ENCODE data around the gene NDUFC2.
"Not testable (repeated sequence)": the region's sequence is repeated elsewhere in the genome, so short reads cannot be mapped to it uniquely, and the experiment has no call there.

The NDUFC2 gene

DNA sequence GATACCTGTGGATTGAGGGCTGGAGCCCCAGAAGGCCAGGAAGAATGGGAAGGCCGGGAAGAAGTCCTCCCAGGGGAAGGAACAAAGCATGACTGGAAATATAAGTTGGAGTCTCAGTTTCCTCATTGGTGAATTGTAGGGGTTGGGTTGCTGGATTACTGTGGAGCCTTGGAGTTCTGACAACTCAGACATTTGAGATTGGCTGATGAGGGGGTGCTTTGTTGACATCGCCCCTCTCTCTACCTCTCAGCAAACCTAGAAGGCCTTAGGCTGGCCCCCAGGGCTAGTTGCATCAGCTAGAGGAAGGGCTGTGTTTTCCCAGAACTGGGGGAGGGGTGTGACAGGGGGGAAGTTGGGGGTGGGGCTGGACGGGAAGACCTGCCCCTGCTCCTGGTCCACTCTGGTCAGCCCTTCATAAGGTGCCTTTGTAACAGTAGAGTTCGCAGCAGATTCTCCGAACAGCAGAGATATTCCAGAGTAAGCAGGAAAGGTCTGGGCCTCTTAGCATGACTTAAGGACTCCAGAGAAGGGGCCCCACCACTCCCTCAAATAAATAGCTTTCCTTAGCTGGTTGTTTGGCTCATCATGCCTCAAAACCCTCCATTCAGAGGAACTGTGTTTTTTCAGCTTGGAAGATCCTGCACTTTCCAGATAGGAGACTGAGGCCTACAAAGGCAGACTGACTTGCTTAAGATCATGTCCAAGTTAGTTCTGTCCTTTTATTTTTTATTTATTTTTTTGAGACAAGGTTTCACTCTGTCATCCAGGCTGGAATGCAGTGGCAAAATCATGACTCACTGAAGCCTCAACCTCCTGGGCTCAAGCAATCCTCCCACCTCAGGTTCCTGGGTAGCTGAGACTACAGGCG lies 28.5 kb downstream of the NDUFC2 start:
- DNase-seq: no peak

DNA sequence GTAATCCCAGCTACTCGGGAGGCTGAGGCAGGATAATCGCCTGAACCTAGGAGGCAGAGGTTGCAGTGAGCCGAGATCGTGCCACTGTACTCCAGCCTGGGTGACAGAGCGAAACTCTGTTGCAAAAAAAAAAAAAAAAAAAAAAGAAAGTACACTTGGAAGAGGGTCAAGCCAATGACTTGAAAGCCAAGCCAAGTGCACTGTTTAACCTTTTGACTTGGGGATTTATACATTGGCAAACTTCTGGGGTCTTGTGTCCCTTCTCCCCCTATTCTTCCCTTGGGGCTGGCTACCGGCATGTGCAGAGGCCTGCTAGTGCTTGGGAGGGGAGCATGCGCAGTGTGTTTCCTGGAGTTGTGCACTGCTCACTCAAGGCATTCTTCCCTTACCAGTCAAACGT lies 30.3 kb downstream of the NDUFC2 start:
- DNase-seq: no peak

DNA sequence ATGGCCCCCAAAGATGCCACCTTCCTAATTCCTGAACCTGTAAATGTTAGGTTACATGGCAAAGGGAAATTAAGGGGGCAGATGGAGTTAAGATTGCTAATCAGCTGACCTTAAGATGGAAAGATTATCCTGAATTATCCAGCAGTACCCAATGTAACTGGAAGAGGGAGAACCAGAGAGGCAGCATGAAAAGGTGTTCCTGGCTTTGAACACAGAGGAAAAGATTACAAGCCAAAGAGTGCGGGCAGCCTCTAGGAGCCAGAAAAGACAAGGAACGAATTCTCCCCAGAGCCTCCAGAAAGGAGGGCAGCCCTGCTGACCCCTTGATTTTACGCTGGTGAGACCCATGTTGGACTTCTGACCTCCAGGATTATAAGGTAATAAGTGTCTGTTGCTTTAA lies 31.1 kb downstream of the NDUFC2 start:
- DNase-seq: no peak

DNA sequence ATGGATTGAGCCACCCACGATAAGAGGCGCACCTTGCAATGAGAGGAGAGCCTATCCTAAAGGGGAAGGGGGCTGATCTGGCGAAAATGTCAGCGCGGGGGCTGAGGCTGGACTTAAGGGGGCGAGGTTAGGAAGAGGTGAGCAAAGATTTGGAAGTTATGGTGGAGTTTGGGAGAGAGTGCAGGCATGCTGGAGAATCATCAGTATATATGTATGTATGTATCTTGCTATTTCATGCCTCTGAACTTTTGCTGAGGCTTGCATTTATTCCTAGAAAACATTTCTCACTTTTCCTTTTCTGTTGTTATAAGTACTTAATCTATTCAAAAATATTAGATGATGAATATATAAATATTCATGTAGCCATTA lies 33.2 kb downstream of the NDUFC2 start:
- DNase-seq: no peak

DNA sequence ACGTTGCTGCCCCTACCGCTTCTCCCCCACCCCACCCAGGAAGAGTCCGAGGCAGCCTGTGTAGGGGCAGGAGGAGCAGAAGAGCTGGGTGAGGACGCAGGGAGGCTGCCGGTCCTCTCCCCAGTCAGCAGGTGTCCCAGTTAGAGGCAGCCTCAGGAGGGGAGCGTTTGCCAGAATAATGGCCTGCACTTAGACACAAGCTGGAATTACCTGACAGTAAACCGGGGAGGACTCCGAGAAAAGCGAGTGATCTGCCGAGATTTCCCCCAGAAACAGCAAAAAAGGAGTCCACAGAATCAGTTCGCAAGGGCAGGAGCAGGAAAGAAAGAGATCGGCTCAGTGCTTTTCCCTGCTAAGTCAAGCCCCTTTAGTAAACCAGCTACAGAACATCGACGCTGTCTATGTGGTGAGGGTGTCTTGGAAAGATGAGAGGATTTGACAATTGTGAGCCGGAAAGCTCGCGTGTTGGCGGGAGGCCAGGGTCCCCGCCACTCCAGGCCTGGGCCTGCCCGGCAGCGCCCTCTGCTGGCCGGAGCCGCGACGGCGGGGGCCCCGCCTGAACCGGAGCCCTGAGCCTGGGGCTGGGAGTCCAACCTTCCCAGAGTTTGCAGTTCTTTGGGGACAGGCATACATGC lies 33.7 kb downstream of the NDUFC2 start:
- DNase-seq: peak; percentile 40

DNA sequence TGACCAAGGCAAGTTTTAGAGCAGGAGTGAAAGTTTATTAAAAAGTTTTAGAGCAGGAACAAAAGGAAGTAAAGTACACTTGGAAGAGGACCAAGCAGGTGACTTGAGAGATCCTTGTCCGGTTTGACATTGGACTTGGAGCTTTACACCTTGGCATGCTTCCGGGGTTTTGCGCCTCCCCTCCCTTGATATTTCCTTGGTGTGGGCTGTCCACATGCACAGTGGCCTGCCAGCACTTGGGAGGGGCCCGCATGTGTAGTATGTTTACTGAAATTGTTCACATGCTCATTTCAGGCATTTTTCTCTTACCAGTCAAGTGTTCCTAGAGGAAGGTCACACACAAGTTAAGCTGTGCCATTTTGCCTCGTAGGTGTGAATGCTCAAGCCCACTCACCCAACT lies 35.0 kb downstream of the NDUFC2 start:
- no peak for DNase-seq

DNA sequence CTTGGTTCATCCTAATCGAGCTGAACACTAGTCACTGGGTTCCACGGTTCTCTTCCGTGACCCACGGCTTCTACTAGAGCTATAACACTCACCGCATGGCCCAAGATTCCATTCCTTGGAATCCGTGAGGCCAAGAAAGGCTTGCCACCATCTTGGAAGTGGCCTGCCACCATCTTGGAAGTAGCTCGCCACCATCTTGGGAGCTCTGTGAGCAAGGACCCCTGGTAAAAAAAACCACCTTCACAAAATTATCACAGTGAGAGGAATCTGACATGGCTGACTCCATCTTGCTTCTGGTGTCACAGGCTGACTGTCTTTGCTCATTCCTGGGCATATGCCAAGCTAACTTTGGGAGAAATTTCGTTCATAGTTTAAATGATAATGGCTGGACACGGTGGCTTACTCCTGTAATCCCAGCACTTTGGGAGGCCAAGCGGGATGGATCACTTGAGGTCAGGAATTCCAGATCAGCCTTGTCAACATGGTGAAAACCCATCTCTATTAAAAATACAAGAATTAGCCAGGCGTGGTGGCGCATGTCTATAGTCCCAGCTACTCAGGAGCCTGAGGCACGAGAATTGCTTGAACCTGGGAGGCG lies 37.7 kb downstream of the NDUFC2 start:
- no peak for DNase-seq

DNA sequence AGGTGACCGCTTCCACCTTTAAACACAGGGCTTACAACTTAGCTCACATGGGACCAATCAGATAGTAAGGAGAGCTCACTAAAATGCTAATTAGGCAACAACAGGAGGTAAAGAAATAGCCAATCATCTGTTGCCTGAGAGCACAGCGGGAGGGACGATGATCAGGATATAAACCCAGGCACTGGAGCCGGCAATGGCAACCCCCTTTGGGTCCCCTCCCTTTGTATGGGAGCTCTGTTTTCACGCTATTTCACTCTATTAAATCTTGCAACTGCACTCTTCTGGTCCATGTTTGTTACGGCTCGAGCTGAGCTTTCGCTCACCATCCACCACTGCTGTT lies 38.3 kb downstream of the NDUFC2 start:
- DNase-seq: not testable (repeated sequence)

DNA sequence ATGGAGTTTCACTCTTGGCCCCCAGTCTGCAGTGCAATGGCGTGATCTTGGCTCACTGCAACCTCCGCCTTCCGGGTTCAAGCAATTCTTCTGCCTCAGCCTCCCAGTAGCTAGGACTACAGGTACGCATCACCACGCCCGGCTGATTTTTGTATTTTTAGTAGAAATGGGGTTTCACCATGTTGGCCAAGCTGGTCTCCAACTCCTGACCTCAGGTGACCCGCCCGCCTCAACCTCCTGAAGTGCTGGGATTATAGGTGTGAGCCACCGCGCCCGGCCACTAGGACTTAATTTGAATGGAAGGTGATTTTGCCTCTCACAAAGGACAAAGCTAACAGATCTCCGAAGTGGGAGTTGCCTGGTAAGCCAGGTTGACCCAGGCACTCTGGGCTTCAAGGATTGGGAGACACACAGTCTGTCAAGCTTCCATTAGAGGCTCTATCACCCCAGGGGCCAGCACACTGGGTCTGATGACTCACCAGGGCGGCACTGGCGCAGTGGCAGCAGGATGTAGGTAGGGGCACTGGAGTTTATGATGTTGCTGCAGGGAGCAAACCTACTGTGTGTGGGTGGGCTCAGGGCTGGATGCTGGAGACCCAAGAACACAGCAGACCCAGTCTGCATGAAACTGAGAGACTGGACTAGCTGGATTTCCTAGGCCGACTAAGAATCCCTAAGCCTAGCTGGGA lies 38.8 kb downstream of the NDUFC2 start:
- no peak for DNase-seq

DNA sequence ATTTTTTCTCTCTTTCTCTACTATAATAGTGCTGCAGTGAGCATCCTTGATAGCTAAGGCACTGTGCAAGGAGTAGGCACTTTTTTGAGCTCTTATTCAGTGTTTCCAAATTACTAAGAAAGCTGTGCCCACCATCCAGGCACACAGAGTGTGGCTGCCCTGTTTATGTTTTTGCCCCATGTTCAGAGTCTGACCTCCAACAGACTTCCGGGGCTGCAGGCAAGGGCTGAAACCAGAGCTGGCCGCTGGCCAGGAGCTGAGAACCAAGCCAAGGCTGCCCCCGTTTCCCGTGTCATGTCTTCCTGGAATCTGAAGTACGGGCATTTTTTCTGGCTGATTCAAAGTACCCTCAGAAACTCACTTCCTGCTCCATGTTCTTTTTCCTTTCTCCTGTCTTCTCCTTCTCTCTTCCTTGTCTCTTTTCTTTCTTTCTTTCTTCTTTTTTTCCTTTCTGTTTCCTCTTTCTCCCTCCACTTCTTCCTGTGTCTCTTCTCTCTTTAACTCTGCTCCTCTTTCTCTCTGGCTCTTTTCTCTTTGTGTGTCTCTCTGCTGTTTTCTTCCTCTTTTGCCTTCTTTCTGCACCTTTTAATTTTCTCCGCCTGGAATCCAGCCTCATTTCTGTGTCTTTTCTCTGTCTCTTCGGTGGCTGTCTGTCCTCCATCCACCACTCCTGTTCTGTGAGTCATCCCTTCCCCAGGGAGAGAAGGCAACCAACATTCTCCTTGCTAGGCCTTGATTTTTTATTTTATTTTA lies 39.6 kb downstream of the NDUFC2 start:
- no peak for DNase-seq

DNA sequence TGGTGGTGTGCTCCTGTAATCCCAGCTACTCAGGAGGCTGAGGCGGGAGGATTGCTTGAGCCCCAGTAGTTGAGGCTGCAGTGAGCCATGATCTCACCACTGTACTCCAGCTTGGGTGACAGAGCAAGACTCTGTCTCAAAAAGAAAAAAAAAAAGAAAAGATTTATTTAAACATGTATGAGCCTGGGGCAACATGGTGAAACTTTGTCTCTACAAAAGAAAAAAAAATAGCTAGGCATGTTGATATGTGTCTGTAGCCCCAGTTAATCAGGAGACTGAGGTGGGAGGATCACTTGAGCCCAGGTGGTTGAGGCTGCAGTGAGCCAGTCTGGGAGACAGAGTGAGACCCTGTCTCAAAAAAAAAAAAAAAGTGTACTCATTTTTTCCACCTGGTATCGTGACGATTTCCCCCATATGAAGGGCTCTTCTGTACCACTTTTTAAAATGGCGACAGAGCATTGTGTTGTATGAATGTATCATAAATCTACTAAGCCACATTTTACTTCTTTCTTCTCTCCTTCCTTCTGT lies 40.2 kb downstream of the NDUFC2 start:
- DNase-seq: no peak

DNA sequence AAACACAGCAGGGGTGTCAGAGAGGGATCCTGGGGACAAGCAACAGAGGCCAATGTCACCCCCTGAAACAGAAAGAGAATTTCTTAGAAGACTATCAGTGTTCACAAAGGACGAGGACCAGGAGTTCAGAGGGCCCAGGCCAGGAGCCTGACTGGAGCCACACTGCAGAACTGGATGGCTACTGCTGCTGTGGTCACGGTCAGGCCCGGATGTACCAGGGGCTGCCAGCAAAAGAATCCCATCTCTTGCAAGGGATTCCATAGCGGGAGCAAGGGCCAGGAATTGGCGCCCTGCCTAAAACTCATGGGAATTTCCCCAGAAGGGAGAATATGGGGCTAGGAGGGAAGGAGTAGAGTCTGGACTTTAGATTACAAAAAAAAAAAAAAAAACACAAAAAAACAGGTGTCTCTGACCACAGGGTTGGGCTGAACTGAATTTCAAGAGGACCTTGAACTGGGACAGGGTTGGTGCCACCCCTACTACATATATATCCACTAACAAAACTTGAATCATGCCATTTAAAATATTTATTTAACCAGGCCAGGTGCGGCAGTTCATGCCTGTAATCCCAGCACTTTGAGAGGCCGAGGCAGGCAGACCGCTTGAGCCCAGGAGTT lies 40.9 kb downstream of the NDUFC2 start:
- DNase-seq: no peak

DNA sequence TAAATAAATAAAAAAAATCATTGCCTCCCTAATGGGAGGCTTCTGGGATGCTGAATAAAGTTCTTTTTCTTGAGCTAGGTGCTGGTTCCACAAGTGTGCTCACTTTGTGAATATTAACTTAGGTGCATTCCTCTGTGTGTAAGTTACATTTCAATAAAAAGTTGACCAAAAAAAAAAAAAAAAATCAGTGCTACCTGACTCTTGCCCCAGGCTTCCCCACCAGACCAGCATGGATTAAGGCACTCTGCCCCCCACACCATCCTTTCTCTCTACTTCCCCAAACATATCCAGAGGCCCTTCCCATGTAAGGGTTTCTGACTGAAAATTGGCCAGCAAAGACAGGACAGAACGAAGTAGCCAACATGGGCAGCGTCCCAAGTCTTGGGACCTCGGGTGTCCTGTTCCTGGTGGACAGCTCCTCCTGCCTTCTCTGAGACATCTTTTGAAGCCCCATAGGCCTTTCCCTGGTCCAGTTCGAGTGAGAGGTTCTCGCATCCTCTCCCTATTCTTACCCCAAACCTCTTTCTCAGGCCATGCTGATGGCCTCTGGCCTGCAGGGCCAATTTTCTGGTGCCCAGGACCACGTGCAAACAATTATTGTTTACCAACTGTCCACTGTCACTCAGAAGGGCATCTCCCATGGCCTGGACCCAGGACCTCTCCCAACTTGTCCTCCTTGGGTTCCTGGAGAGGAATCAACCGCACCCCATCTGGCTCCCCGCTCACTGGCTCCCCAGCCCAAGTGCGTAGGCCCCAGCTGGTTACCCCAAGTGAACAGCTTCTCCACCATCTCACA lies 41.6 kb downstream of the NDUFC2 start:
- DNase-seq: no peak

DNA sequence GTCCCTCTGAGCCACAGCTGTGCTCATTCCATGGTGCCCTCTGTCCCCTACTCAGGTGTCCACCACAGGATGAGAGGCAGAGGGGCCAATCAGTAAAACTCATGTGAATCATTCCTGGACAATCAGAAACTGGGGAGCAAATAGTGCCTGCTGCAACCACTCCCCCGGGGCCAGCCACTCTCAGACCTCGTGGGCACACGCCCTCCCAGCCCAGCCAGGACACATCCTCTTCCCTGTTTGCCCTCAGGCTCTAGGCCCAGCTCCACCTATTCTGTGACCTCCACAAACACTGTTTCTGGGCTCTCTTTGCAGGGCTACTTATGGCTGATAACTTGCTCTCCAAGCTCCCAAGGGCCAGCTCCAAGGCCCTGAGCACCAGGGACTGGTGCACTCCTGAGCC lies 42.6 kb downstream of the NDUFC2 start:
- DNase-seq: no peak

DNA sequence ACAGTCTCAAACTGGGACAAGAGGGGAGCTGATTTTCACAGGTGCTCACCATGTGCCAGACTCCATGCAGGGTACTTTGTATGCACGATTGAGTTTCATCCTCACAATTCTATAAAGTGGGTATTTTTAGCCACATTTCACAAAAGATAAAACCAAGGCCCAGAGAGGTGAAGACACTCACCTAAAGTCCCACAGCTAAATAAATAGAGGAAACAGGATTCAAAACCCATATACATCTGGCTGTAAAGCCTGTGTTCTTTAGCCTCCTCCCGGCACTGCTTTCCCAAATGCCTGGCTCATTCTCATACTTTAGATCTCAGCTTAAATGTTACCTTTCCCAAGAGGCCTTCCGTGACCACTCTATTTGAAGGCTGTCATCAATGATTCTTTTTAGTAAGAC lies 43.3 kb downstream of the NDUFC2 start:
- DNase-seq: no peak

DNA sequence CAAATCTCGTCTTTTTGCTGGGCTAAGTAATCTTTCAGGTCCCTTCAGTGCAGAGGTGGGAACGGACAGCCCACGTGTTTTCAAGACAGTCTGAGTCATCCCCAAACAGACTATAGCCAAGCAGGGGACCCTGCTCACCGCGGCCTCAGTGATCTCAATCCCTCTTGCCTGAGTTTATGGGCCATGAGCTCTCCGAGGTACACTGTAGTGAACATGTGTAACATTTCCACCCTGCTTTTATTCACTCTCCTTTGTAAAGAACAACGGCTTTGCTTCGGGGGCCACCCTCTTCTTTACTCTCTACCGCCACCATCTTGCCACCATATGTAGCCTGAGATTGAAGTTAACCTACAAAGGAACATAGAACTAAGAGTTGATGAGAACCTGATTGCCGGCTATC lies 45.0 kb downstream of the NDUFC2 start:
- no peak for DNase-seq

DNA sequence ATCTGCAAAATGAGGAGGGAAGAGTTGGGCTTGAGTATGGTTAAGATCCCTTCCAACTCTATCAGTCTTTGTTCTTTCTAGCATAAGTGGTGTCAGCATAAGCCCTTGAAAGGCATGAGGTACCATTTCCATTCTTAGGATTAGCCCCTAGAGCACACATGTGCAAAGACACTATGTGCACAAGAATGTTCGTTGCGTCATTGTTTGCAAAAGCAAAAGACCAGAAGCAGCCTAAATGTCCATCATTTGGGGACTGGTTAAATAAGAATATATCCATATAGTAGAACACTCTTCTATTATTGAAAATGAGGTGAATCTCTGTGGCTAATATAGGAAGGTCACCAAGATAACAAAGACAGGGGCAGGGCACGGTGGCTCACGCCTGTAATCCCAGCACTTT lies 46.6 kb downstream of the NDUFC2 start:
- DNase-seq: no peak

DNA sequence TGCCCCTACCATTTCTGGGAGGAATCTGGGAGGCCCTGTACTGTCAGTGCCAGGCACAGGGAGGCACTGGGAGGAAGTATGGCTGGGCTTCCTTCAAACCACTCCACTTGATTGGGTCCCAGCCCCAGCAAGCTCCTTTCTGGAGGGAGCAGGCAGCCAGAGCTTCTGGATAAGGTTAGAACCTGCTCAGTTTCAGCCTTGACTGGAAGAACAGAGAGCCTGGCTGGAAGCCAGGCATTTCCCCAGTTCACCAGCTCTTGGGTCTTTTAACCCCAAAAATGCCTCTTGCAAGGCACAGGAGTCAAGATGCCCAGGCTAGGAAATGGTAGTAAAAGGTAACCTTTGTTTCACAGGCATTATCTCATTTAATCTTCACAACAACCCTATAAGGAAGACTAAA lies 47.6 kb downstream of the NDUFC2 start:
- no peak for DNase-seq

DNA sequence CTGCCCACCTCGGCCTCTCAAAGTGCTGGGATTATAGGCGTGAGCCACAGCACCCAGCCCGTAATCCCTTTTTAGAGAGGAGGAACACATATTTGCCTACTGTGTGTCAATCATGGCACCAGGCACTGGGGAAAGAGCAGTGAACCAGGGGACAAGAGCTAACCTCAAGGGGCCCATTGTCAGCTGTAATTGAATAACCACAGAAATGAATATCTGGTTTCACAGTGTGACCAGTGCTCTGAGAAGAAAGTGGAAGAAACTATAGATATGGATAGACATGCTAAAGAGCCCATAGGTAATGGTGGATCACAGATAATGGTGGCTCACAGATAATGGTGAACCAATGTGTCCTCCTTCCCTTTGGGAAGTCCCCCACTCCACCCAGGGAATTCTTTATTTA lies 48.0 kb downstream of the NDUFC2 start:
- DNase-seq: no peak

DNA sequence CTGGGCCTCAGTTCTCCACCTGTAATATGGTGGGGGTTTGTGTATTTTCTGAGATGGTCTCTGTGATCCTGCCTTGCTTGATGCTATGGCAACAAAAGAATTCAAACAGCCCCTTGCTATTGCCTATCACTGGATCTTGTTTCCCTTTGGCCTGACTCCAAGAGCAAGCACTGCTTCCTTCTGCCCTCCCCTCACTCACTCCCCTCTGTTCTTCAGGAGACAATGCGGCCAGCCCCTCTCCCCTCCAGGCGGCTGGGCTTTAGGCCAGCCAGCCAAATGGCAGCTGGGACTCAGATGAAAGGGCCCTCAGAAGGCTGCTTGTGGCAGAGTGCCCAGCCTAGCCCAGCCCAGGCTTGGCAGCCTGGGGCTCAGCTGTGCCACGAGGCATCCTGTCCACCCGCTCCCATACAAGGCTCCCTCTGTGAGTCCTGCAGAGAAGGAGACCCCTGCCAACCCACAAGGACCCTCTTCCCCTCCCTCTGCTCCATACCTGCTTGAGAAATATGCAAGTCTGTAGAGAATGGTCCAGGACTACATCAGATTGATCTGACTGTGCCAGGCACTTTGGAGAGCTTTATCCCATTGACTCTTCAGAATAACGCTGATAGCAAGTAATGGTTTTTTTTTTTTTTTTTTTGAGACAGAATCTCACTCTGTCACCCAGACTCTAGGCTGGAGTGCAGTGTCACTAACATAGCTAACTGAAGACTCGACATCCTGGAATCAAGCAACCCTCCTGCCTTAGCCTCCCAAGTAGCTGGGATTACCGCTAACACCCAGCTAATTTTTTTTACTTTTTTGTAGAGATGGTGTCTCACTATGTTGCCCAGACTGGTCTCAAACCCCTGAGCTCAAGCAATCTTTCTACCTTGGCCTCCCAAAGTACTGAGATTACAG lies 49.0 kb downstream of the NDUFC2 start:
- DNase-seq: no peak
